PC-9 (cell line): ENCODE results near the gene NLRP4. TPM values are rescaled to one million over a fixed set of nuclear protein-coding genes. Genes with fewer than 3 reads are reported as not detected.

Experiments
- BruUV-seq: library from RNA; stranded (reverse); fragments of 400-500 nt; replicated peaks from 2 replicates; lab custom pipeline; 2021; lab: Mats Ljungman, UMichigan
- CTCF ChIA-PET: fragments of 300-600 bp; sonication (Branson Sonifier 250); formaldehyde crosslinking; loops from one replicate; lab custom pipeline; 2022; ENCODE audit warnings: antibody characterized with exemption; lab: Charles Lee
- POLR2A ChIA-PET: fragments of 300-600 bp; sonication (Branson Sonifier 250); formaldehyde crosslinking; loops from one replicate; lab custom pipeline; 2022; ENCODE audit warnings: antibody characterized with exemption; ENCODE audit not compliant: unreplicated experiment; lab: Charles Lee
- DNase-seq, 2 experiments: peaks; one replicate each; pipeline versions ENCODE4 v3.0.0 to v3.0.0-alpha.2; 2015 to 2022; ENCODE audit warnings: mixed read lengths in 1 of 2
- H2AFZ ChIP-seq: fragments of 200-600 bp; sonication (generic); 2 replicates; pipeline ENCODE4 v1.8.1; 2017; ENCODE audit warnings: antibody characterized with exemption
- H3F3A ChIP-seq: fragments of 200-600 bp; sonication (generic); 2 replicates; pipeline ENCODE4 v1.8.1; 2017; ENCODE audit warnings: antibody characterized with exemption, mild to moderate bottlenecking, low read depth; ENCODE audit not compliant: insufficient read depth
- H3K27ac ChIP-seq: fragments of 200-600 bp; sonication (generic); 2 replicates; pipeline ENCODE4 v1.6.1; 2016; ENCODE audit warnings: mixed run types
- H3K27me3 ChIP-seq: fragments of 200-600 bp; sonication (generic); 2 replicates; pipeline ENCODE4 v1.6.1; 2016; ENCODE audit warnings: low read depth, mixed run types; ENCODE audit not compliant: insufficient read depth
- H3K36me3 ChIP-seq: fragments of 200-600 bp; sonication (generic); 2 replicates; pipeline ENCODE4 v1.6.1; 2016; ENCODE audit warnings: low read depth, mixed run types
- H3K4me1 ChIP-seq: fragments of 200-600 bp; sonication (generic); replicated peaks from 2 replicates; pipeline ENCODE4 v1.6.1; 2016; ENCODE audit warnings: mixed run types; ENCODE audit not compliant: insufficient read depth
- H3K4me2 ChIP-seq: fragments of 200-600 bp; sonication (generic); 2 replicates; pipeline ENCODE4 v1.6.1; 2017; ENCODE audit warnings: mixed run types
- H3K4me3 ChIP-seq: fragments of 200-600 bp; sonication (generic); 2 replicates; pipeline ENCODE4 v1.6.1; 2016; ENCODE audit warnings: mixed run types
- H3K79me2 ChIP-seq: fragments of 200-600 bp; sonication (generic); 2 replicates; pipeline ENCODE4 v1.6.1; 2017; ENCODE audit warnings: low read depth, mixed run types
- H3K9me2 ChIP-seq: fragments of 200-600 bp; sonication (generic); 2 replicates; pipeline ENCODE4 v1.8.1; 2017; ENCODE audit warnings: mild to moderate bottlenecking; ENCODE audit not compliant: insufficient read depth
- H3K9me3 ChIP-seq: fragments of 200-600 bp; sonication (generic); 2 replicates; pipeline ENCODE4 v1.8.1; 2016; ENCODE audit warnings: low read depth; ENCODE audit not compliant: insufficient read depth
- H4K20me1 ChIP-seq: fragments of 200-600 bp; sonication (generic); 2 replicates; pipeline ENCODE4 v1.8.1; 2017; ENCODE audit not compliant: insufficient read depth
- EZH2 ChIP-seq: fragments of 200-600 bp; sonication (generic); IDR thresholded peaks from 2 replicates; pipeline ENCODE4 v1.8.0; 2017; ENCODE audit warnings: antibody characterized with exemption, low read depth
- intact Hi-C: fragments of 100-400 bp; cut with micrococcal nuclease; formaldehyde crosslinking; loops from one replicate; pipeline ENCODE4 v1.10.0; 2022; ENCODE audit not compliant: unreplicated experiment
- total RNA-seq: library from RNA; stranded (reverse); gene quantifications from 2 replicates; pipeline ENCODE4 v1.2.3, GENCODE V29; 2021
- TF ChIP-seq, protein P1 (sequence below): fragments of 200-600 bp; sonication (generic); conservative IDR thresholded peaks from 2 replicates; pipeline ENCODE4 v1.6.1; 2017; ENCODE audit warnings: mixed run types, antibody characterized with exemption, mild to moderate bottlenecking, moderate library complexity

The NLRP4 gene
- total RNA-seq, 1 experiment from 2014 or later, result 1.7 TPM

DNA sequence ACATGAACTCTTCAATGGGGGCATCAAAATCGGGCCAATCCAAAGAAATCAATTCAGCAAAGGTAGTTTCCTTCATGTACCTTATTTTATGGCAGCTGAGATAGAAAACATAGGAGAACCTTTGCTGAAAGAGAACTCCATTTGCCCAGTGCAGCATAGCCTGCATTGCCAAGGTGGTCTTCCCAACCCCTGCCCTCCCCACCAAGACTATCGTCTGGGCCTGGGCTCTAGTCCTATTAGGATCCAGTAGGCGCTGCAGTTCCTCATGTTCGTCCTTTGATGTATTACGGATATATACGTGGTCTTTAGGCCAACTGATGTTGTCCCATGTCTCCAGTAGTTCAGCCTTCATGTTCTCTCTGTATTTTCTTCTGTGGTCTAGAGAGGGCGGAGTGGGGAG is 76.6 kb downstream of the NLRP4 start:
- Histone ChIP-seq H3K79me2 (no peaks in the 10 kb centered on the region), H3K27ac (no peak overlapping the region), H4K20me1 (no peaks in the 10 kb centered on the region), H3K36me3 (no peaks in the 10 kb centered on the region), H3K9me3 (no peaks in the 10 kb centered on the region), H3F3A (no peaks in the 10 kb centered on the region), H2AFZ (no peak overlapping the region), H3K27me3 (peaks cover 47% of the 10 kb centered on the region), H3K4me1 (no peaks in the 10 kb centered on the region), H3K9me2 (no peaks in the 10 kb centered on the region), H3K4me3 (no peak overlapping the region), H3K4me2 (no peak overlapping the region)
- intact Hi-C loops, result no loop called here
- ChIA-PET CTCF (no interaction called here), POLR2A (no interaction called here)
- no TSS peak for BruUV-seq
- TF ChIP-seq, protein P1, sequence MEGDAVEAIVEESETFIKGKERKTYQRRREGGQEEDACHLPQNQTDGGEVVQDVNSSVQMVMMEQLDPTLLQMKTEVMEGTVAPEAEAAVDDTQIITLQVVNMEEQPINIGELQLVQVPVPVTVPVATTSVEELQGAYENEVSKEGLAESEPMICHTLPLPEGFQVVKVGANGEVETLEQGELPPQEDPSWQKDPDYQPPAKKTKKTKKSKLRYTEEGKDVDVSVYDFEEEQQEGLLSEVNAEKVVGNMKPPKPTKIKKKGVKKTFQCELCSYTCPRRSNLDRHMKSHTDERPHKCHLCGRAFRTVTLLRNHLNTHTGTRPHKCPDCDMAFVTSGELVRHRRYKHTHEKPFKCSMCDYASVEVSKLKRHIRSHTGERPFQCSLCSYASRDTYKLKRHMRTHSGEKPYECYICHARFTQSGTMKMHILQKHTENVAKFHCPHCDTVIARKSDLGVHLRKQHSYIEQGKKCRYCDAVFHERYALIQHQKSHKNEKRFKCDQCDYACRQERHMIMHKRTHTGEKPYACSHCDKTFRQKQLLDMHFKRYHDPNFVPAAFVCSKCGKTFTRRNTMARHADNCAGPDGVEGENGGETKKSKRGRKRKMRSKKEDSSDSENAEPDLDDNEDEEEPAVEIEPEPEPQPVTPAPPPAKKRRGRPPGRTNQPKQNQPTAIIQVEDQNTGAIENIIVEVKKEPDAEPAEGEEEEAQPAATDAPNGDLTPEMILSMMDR, result no peak
- TF ChIP-seq EZH2, result no peak
- DNase-seq, result no peak

DNA sequence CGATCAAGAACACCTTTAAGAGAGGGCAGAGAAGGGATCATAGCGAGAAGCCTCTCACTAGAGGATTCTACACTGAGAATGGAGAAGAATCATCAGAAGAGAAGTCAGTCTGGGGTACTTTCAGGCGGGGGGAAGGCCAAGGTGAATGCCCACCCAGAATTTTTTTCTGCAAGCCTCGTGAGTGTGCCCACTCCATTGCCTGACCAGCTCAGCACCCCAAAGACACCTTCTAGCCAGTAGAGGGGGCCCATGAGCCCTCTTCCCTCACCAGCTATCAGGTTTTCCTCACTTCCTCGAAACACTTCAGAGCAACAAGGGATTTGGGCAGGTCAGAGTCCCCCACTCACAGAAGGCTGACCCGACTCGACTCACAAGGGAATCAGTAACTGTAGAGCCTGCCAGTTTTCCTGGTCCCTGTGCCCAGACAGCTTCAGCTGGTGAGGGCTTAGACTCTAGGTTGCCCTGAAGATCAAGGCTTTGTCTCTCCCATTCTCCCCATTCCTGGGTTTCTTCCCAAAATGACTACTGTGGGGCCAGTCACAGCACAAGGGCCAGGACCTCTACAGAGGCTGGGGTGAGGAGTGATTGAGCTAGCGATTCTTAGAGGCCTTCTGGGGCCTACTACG is 77.4 kb downstream of the NLRP4 start:
- H3K36me3 ChIP-seq, result no peaks in the 10 kb centered on the region
- POLR2A ChIA-PET, result no interaction called here
- no peak overlapping the region for H2AFZ ChIP-seq
- no TSS peak for BruUV-seq
- H3K4me3 ChIP-seq, result no peak overlapping the region
- DNase-seq, result peak in 1 of 2 experiments; percentile 10
- CTCF ChIA-PET, result no interaction called here
- no peaks in the 10 kb centered on the region for H3F3A ChIP-seq
- peaks cover 47% of the 10 kb centered on the region for H3K27me3 ChIP-seq
- H3K4me1 ChIP-seq, result no peaks in the 10 kb centered on the region
- H3K9me3 ChIP-seq, result no peaks in the 10 kb centered on the region
- no peaks in the 10 kb centered on the region for H3K79me2 ChIP-seq
- H3K4me2 ChIP-seq, result no peak overlapping the region
- H3K27ac ChIP-seq, result no peak overlapping the region
- no peak for TF ChIP-seq EZH2
- TF ChIP-seq, protein P1, result peak; percentile 44; the same call in 1 of the 2 replicates
- intact Hi-C loops, result no loop called here
- H4K20me1 ChIP-seq, result no peaks in the 10 kb centered on the region
- no peaks in the 10 kb centered on the region for H3K9me2 ChIP-seq

DNA sequence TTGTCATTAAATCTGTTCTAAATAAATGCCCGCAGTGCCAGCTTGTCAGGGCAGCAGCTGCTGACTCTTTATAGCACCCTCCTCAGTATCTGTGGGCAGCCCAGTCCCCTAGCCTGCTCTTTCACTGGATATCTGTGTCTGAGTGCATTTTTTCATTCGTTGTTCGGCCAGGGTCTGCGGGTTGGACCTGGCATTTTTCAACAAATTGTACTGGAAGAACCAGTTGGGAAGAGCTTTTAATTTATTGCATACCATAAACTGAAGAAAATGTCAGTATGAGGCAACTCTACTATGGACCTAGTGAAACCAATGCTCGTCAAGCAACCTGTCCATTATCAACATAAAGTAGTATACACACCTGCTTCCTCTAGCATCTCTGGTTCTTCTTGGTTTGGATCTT is 87.2 kb downstream of the NLRP4 start:
- BruUV-seq, result no TSS peak
- DNase-seq, result no peak
- intact Hi-C loops, result no loop called here
- Histone ChIP-seq H2AFZ (no peak overlapping the region), H3K36me3 (no peaks in the 10 kb centered on the region), H4K20me1 (no peaks in the 10 kb centered on the region), H3K9me2 (no peaks in the 10 kb centered on the region), H3K27ac (no peak overlapping the region), H3K4me1 (no peaks in the 10 kb centered on the region), H3K4me2 (no peak overlapping the region), H3K27me3 (peaks cover 19% of the 10 kb centered on the region), H3K79me2 (no peaks in the 10 kb centered on the region), H3K9me3 (no peaks in the 10 kb centered on the region), H3F3A (no peaks in the 10 kb centered on the region), H3K4me3 (no peak overlapping the region)
- no peak for TF ChIP-seq EZH2
- TF ChIP-seq, protein P1, result no peak
- POLR2A ChIA-PET, result no interaction called here
- CTCF ChIA-PET, result no interaction called here
